Mesenchymal stem cell (in vitro differentiated cells and primary cell): ENCODE data around the gene ABCC1.

Experiments
- DNase-seq: peaks from one replicate; pipeline ENCODE4 v3.0.0-alpha.2; 2013
- H2AFZ ChIP-seq: one replicate; pipeline ENCODE4 v1.6.1; 2013; ENCODE audit warnings: low read depth, mild to moderate bottlenecking, control low read depth, inconsistent platforms, low read length, moderate library complexity
- H2AK5ac ChIP-seq: 2 replicates; pipeline ENCODE4 v1.6.1; 2013; ENCODE audit warnings: low read length, moderate library complexity, mild to moderate bottlenecking, inconsistent platforms; ENCODE audit not compliant: severe bottlenecking
- H2BK120ac ChIP-seq: one replicate; pipeline ENCODE4 v1.6.1; 2013; ENCODE audit warnings: low read depth, mild to moderate bottlenecking, inconsistent platforms, low read length, moderate library complexity
- H2BK12ac ChIP-seq, 2 experiments: one replicate each; pipeline ENCODE4 v1.6.1; 2013; ENCODE audit warnings: inconsistent platforms in 2 of 2, low read length in 2 of 2, mild to moderate bottlenecking in 2 of 2, moderate library complexity in 2 of 2, control low read depth in 1 of 2
- H2BK15ac ChIP-seq: one replicate; pipeline ENCODE4 v1.6.1; 2013; ENCODE audit warnings: mild to moderate bottlenecking, low read depth, inconsistent platforms; ENCODE audit not compliant: poor library complexity, severe bottlenecking
- H2BK5ac ChIP-seq: 2 replicates; pipeline ENCODE4 v1.6.1; 2013; ENCODE audit warnings: low read depth, mild to moderate bottlenecking, low read length, control low read depth, inconsistent platforms; ENCODE audit not compliant: poor library complexity, severe bottlenecking
- H3K14ac ChIP-seq, 2 experiments: one replicate each; pipeline ENCODE4 v1.6.1; 2013; ENCODE audit warnings: inconsistent platforms in 2 of 2, low read length in 2 of 2, control low read depth in 1 of 2, mild to moderate bottlenecking in 1 of 2, moderate library complexity in 1 of 2
- H3K18ac ChIP-seq, 2 experiments: one replicate each; pipeline ENCODE4 v1.6.1; 2013; ENCODE audit warnings: inconsistent platforms in 2 of 2, low read length in 2 of 2, control low read depth in 1 of 2, low read depth in 1 of 2, mild to moderate bottlenecking in 1 of 2
- H3K23ac ChIP-seq, 2 experiments: one replicate each; pipeline ENCODE4 v1.6.1; 2013; ENCODE audit warnings: inconsistent platforms in 2 of 2, low read length in 2 of 2, mild to moderate bottlenecking in 2 of 2, moderate library complexity in 2 of 2, control low read depth in 1 of 2
- H3K27ac ChIP-seq: 2 replicates; pipeline ENCODE4 v1.5.1; 2013; ENCODE audit warnings: mild to moderate bottlenecking, moderate library complexity, low read length, control low read depth, inconsistent platforms; ENCODE audit not compliant: poor library complexity, severe bottlenecking
- H3K27me3 ChIP-seq, 2 experiments: 2 replicates each; pipeline versions ENCODE4 v1.6.1 to v1.7.0; 2013; ENCODE audit warnings: low read length in 2 of 2, mild to moderate bottlenecking in 2 of 2, moderate library complexity in 2 of 2, control low read depth in 1 of 2, inconsistent platforms in 1 of 2; ENCODE audit not compliant: control insufficient read depth in 1 of 2, insufficient read depth in 1 of 2
- H3K36me3 ChIP-seq, 2 experiments: 2 replicates each; pipeline versions ENCODE4 v1.6.1 to v1.7.0; 2013; ENCODE audit warnings: low read length in 2 of 2, control low read depth in 1 of 2, inconsistent platforms in 1 of 2, low read depth in 1 of 2, mild to moderate bottlenecking in 1 of 2; ENCODE audit not compliant: insufficient read depth in 2 of 2, control insufficient read depth in 1 of 2
- H3K4ac ChIP-seq, 2 experiments: one replicate each; pipeline ENCODE4 v1.6.1; 2013; ENCODE audit warnings: inconsistent platforms in 2 of 2, low read length in 2 of 2, mild to moderate bottlenecking in 2 of 2, moderate library complexity in 2 of 2, control low read depth in 1 of 2, low read depth in 1 of 2
- H3K4me1 ChIP-seq: 2 replicates; pipeline ENCODE4 v1.6.1; 2013; ENCODE audit warnings: low read depth, low read length, control low read depth; ENCODE audit not compliant: control insufficient read depth, insufficient read depth
- H3K4me2 ChIP-seq: 2 replicates; pipeline ENCODE4 v1.6.1; 2013; ENCODE audit warnings: low read length, mild to moderate bottlenecking, inconsistent platforms; ENCODE audit not compliant: poor library complexity, severe bottlenecking
- H3K4me3 ChIP-seq, 2 experiments: 2 replicates each; pipeline versions ENCODE4 v1.5.1 to v1.7.0; 2013; ENCODE audit warnings: low read length in 2 of 2, mild to moderate bottlenecking in 2 of 2, control low read depth in 1 of 2, low read depth in 1 of 2; ENCODE audit not compliant: insufficient read depth in 1 of 2
- H3K79me1 ChIP-seq: replicated peaks from 2 replicates; pipeline ENCODE4 v1.6.1; 2013; ENCODE audit warnings: mild to moderate bottlenecking, control low read depth, low read length, inconsistent platforms; ENCODE audit not compliant: poor library complexity, severe bottlenecking
- H3K9ac ChIP-seq: 2 replicates; pipeline ENCODE4 v1.7.0; 2013; ENCODE audit warnings: mild to moderate bottlenecking, low read length, moderate library complexity
- H3K9me3 ChIP-seq: 2 replicates; pipeline ENCODE4 v1.7.0; 2013; ENCODE audit warnings: mild to moderate bottlenecking, low read length; ENCODE audit not compliant: control insufficient read depth
- H4K8ac ChIP-seq: one replicate; pipeline ENCODE4 v1.6.1; 2013; ENCODE audit warnings: inconsistent platforms, mild to moderate bottlenecking, low read length, moderate library complexity
- H4K91ac ChIP-seq: one replicate; pipeline ENCODE4 v1.6.1; 2013; ENCODE audit warnings: mild to moderate bottlenecking, low read length, inconsistent platforms
- WGBS: methylation state at CpG from one replicate; pipeline ENCODE4 v1.1.7; 2013; ENCODE audit warnings: mixed read lengths; 5-methylcytosine and 5-hydroxymethylcytosine counted together

The ABCC1 gene

DNA sequence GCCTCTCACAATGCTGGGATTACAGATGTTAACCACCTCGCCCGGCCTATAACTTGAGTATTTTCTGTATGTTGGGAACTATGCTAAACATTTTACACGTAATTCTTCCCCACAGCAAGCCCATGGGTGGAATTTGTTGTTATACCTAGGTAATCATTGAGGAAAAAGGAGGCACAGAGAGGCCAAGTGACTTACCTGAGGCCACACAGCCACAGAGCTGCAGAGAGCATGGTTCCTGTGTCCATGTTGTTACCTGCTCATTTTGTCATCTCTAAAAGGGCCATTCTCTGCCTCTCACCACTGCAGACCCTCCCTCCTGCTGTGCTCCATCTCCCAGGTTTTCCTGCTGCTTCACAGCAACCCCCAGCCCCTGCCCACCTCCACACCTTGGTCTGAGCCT, 135.5 kb downstream of the ABCC1 start:
- H3K36me3 ChIP-seq = peaks cover 50 to 98% of the 10 kb centered on the region in 2 experiments
- H3K4me2 ChIP-seq = no peak overlapping the region
- peaks cover 10% of the 10 kb centered on the region for H3K9me3 ChIP-seq
- H2AFZ ChIP-seq = no peak overlapping the region
- H4K8ac ChIP-seq = no peak overlapping the region
- no peak overlapping the region for H2AK5ac ChIP-seq
- H3K4ac ChIP-seq = no peak overlapping the region
- H3K4me3 ChIP-seq = no peak overlapping the region
- H4K91ac ChIP-seq = no peak overlapping the region
- H3K4me1 ChIP-seq = no peaks in the 10 kb centered on the region
- no peak overlapping the region for H3K9ac ChIP-seq
- no peak overlapping the region for H3K18ac ChIP-seq
- 94% methylated on average over 3 of the region's 3 CpGs for WGBS
- H2BK15ac ChIP-seq = no peak overlapping the region
- H3K23ac ChIP-seq = no peak overlapping the region
- peaks cover 2% of the 10 kb centered on the region for H3K79me1 ChIP-seq
- H2BK5ac ChIP-seq = no peak overlapping the region
- no peak overlapping the region for H3K27ac ChIP-seq
- H2BK12ac ChIP-seq = peak overlapping the region in 1 of 2 experiments; percentile 23
- no peak for DNase-seq
- H2BK120ac ChIP-seq = no peak overlapping the region
- H3K27me3 ChIP-seq = no peaks in the 10 kb centered on the region
- no peak overlapping the region for H3K14ac ChIP-seq

DNA sequence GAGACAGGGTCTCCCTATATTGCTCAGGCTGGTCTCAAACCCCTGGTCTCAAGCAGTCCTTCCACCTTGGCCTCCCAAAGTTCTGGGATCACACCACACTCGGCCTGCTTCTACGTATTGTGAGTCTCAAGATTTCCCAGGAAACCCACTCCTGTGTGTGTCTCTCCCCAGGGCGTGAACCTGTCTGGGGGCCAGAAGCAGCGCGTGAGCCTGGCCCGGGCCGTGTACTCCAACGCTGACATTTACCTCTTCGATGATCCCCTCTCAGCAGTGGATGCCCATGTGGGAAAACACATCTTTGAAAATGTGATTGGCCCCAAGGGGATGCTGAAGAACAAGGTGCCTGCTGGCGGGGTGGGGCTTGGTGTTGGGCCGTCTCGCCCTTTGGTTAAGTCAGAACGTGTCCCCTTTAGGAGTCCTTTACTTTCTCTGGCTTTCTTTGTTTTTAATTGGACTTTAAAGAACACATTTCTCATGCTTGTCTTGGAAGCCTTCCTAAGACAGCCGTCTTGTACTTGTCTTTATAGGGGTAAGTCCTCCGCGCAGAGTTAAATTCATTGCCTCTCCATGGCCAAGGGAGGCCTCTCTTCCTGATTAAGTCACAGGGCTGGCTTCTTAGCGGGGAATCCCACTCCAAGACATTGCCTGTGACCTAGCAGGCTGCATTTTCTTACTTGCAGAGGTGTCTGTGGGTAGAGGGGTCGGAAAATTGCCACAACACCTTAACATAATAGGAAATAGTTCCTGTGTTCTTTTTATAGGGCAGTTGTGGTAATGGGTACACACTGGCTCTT, 137.4 kb downstream of the ABCC1 start:
- DNase-seq = no peak
- Histone ChIP-seq H3K4ac (no peak overlapping the region), H3K9ac (no peak overlapping the region), H3K9me3 (peaks cover 10% of the 10 kb centered on the region), H3K23ac (no peak overlapping the region), H3K27ac (no peak overlapping the region), H3K4me2 (no peak overlapping the region), H3K18ac (no peak overlapping the region), H2BK5ac (no peak overlapping the region), H3K27me3 (no peaks in the 10 kb centered on the region), H2BK15ac (no peak overlapping the region), H4K8ac (no peak overlapping the region), H2AK5ac (no peak overlapping the region), H2AFZ (no peak overlapping the region), H4K91ac (no peak overlapping the region), H3K14ac (no peak overlapping the region), H3K4me3 (no peak overlapping the region), H3K36me3 (peaks cover 65 to 96% of the 10 kb centered on the region in 2 experiments), H3K79me1 (peaks cover 2% of the 10 kb centered on the region), H2BK12ac (no peak overlapping the region), H3K4me1 (no peaks in the 10 kb centered on the region), H2BK120ac (no peak overlapping the region)
- 98% methylated on average over 17 of the region's 18 CpGs for WGBS

DNA sequence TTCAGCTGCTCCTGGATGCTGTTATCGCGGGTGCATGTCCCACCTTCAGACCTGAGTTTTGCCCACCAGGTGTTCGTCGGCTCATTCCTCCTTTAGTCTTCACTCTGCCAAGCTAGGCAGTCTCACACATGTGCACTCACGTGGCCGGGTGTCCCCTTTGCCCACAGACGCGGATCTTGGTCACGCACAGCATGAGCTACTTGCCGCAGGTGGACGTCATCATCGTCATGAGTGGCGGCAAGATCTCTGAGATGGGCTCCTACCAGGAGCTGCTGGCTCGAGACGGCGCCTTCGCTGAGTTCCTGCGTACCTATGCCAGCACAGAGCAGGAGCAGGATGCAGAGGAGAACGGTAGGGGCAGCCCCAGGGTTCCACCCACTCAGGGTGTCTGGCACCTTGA, 140.8 kb downstream of the ABCC1 start:
- Histone ChIP-seq H3K27ac (no peak overlapping the region), H3K4ac (no peak overlapping the region), H2BK5ac (no peak overlapping the region), H3K23ac (no peak overlapping the region), H3K18ac (no peak overlapping the region), H3K9me3 (no peaks in the 10 kb centered on the region), H4K8ac (no peak overlapping the region), H3K27me3 (no peaks in the 10 kb centered on the region), H2BK12ac (no peak overlapping the region), H3K14ac (no peak overlapping the region), H3K79me1 (peaks cover 2% of the 10 kb centered on the region), H3K4me1 (peaks cover 4% of the 10 kb centered on the region), H3K4me2 (no peak overlapping the region), H3K9ac (no peak overlapping the region), H3K4me3 (no peak overlapping the region), H2AFZ (no peak overlapping the region), H2AK5ac (no peak overlapping the region), H4K91ac (no peak overlapping the region), H3K36me3 (peaks cover 49 to 86% of the 10 kb centered on the region in 2 experiments), H2BK120ac (no peak overlapping the region), H2BK15ac (no peak overlapping the region)
- WGBS = 97% methylated on average over 19 of the region's 19 CpGs
- no peak for DNase-seq

DNA sequence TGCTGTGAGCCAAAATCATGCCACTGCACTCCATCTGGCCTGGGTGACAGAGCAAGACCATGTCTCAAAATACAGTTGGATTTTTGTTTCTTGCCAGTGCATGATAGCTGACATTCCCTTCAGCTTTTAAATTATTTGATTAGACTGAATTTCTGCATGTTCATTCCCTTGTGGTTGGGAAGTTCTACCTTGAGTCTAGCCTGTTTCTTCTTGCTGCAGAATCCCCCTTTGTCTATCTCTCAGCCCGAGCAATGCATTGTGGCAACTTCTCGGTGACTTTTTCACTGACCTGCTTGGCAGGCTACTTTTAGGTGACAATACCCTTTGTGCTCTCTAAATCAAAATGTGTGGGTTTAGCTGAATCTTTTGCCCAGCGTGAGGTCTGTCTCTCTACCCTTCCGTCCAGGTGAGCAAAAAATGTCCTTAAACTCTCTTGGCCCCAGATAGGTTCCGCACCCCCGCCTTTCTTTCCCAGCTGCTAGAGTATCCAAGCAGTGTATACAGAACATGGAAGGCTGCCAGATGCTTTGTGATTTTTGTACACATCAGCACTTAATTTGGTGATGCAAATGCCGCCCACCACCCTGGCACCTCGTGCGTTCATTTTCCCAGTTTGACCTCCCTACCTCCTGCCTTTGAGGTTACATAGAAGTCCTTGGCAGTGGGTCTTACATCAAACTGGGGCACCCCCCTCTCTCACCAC, 143.7 kb downstream of the ABCC1 start:
- H4K91ac ChIP-seq = no peak overlapping the region
- WGBS = 91% methylated on average over 9 of the region's 9 CpGs
- no peak overlapping the region for H2AK5ac ChIP-seq
- H3K79me1 ChIP-seq = peaks cover 3% of the 10 kb centered on the region
- H4K8ac ChIP-seq = peak overlapping the region; percentile 32
- no peaks in the 10 kb centered on the region for H3K9me3 ChIP-seq
- H3K27ac ChIP-seq = no peak overlapping the region
- peaks cover 21% of the 10 kb centered on the region for H3K4me1 ChIP-seq
- H2BK5ac ChIP-seq = no peak overlapping the region
- no peak overlapping the region for H3K23ac ChIP-seq
- H3K18ac ChIP-seq = no peak overlapping the region
- no peak overlapping the region for H3K4ac ChIP-seq
- H2BK12ac ChIP-seq = no peak overlapping the region
- no peak overlapping the region for H3K14ac ChIP-seq
- no peaks in the 10 kb centered on the region for H3K27me3 ChIP-seq
- DNase-seq = no peak
- H2AFZ ChIP-seq = no peak overlapping the region
- H2BK120ac ChIP-seq = no peak overlapping the region
- no peak overlapping the region for H3K4me3 ChIP-seq
- H3K4me2 ChIP-seq = no peak overlapping the region
- no peak overlapping the region for H3K9ac ChIP-seq
- H3K36me3 ChIP-seq = peaks cover 40 to 66% of the 10 kb centered on the region in 2 experiments
- H2BK15ac ChIP-seq = no peak overlapping the region
